ENCODE measurements around the gene FAM20A. TPM values are rescaled to one million over a fixed set of nuclear protein-coding genes. Genes with fewer than 3 reads are reported as not detected.

The FAM20A gene
- not detected in 2 replicates for total RNA-seq

GRCh38 chr17:68600931-68601564 lies at the start of gene FAM20A:
Gene FAM20A (minus strand): TSS chr17:68601367. CDS start chr17:68600666, 701 bp downstream.

GRCh38 chr17:68512247-68512959 lies 88.8 kb downstream of the FAM20A start, which contains the start of gene PRKAR1A:
Gene PRKAR1A (plus strand): TSS chr17:68512430. CDS start chr17:68515400, 2,970 bp downstream.

Other genes with a start within 250 kb of the FAM20A start
- 46.3 and 50.2 TPM in 2 replicates for gene WIPI1, start 143.9 kb downstream of the FAM20A start, total RNA-seq
- 206 and 222 TPM in 2 replicates for gene PRKAR1A, start 88.9 kb downstream of the FAM20A start, total RNA-seq